Prostate gland (tissue), 2 donors: ENCODE data around the gene ELK4. TPM values are rescaled to one million over a fixed set of nuclear protein-coding genes. Genes with fewer than 3 reads are reported as not detected.

Source experiments
- DNase-seq: peaks from one replicate; pipeline ENCODE4 v3.0.0-alpha.2; 2019; ENCODE audit warnings: low spot score
- H3K27ac ChIP-seq, 2 donors: fragments of 200-600 bp; sonication (generic); 2 replicates each; pipeline ENCODE4 v1.5.1; 2017 to 2019
- H3K27me3 ChIP-seq: fragments of 200-600 bp; sonication (generic); replicated peaks from 2 replicates; pipeline ENCODE4 v1.5.1; 2019; ENCODE audit not compliant: insufficient read depth
- H3K36me3 ChIP-seq, 2 donors: fragments of 200-600 bp; sonication (generic); 1 replicate in 1 of 2; 2 replicates in 1 of 2; pipeline versions ENCODE4 v1.5.1 to v1.8.1; 2017 to 2019
- H3K4me1 ChIP-seq: fragments of 200-600 bp; sonication (generic); replicated peaks from 2 replicates; pipeline ENCODE4 v1.5.1; 2019
- H3K4me3 ChIP-seq, 2 donors: fragments of 200-600 bp; sonication (generic); 2 replicates each; pipeline ENCODE4 v1.5.1; 2017 to 2019
- H3K9me3 ChIP-seq: fragments of 200-600 bp; sonication (generic); 2 replicates; pipeline ENCODE4 v1.5.1; 2017
- POLR2A ChIP-seq: fragments of 450-650 bp; IDR thresholded peaks from one replicate; pipeline ENCODE4 v1.6.1; 2016; ENCODE audit warnings: antibody characterized with exemption, mild to moderate bottlenecking
- POLR2AphosphoS5 ChIP-seq: sonication (generic); formaldehyde crosslinking; IDR thresholded peaks from one replicate; pipeline ENCODE4 v1.6.1; 2017; ENCODE audit warnings: antibody characterized with exemption
- WGBS: methylation state at CpG from one replicate; pipeline ENCODE4 v1.1.5; 2018; 5-methylcytosine and 5-hydroxymethylcytosine counted together
- intact Hi-C: fragments of 100-400 bp; cut with DNase I; formaldehyde crosslinking; loops from one replicate; pipeline ENCODE4 v1.14.2; 2022
- total RNA-seq, 2 donors: library from RNA; depleted of rRNA; stranded (reverse); fragments of >200 nt; gene quantifications; one replicate each; pipeline ENCODE4 v1.1.0, GENCODE V29; 2016
- TF ChIP-seq, protein P1 (sequence below), 4 experiments: fragments of 200-600 bp in 2 of 4; fragments of 450-650 bp in 2 of 4; sonication (generic) in 2 of 4; IDR thresholded peaks; 1 replicate in 3 of 4; 2 replicates in 1 of 4; pipeline ENCODE4 v1.5.1; 2016 to 2019; ENCODE audit warnings: antibody characterized with exemption in 4 of 4, mild to moderate bottlenecking in 2 of 4, moderate library complexity in 2 of 4

The ELK4 gene, protein sequence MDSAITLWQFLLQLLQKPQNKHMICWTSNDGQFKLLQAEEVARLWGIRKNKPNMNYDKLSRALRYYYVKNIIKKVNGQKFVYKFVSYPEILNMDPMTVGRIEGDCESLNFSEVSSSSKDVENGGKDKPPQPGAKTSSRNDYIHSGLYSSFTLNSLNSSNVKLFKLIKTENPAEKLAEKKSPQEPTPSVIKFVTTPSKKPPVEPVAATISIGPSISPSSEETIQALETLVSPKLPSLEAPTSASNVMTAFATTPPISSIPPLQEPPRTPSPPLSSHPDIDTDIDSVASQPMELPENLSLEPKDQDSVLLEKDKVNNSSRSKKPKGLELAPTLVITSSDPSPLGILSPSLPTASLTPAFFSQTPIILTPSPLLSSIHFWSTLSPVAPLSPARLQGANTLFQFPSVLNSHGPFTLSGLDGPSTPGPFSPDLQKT
- total RNA-seq: 10 to 100 TPM; 58.8 to 62.7 TPM

DNA sequence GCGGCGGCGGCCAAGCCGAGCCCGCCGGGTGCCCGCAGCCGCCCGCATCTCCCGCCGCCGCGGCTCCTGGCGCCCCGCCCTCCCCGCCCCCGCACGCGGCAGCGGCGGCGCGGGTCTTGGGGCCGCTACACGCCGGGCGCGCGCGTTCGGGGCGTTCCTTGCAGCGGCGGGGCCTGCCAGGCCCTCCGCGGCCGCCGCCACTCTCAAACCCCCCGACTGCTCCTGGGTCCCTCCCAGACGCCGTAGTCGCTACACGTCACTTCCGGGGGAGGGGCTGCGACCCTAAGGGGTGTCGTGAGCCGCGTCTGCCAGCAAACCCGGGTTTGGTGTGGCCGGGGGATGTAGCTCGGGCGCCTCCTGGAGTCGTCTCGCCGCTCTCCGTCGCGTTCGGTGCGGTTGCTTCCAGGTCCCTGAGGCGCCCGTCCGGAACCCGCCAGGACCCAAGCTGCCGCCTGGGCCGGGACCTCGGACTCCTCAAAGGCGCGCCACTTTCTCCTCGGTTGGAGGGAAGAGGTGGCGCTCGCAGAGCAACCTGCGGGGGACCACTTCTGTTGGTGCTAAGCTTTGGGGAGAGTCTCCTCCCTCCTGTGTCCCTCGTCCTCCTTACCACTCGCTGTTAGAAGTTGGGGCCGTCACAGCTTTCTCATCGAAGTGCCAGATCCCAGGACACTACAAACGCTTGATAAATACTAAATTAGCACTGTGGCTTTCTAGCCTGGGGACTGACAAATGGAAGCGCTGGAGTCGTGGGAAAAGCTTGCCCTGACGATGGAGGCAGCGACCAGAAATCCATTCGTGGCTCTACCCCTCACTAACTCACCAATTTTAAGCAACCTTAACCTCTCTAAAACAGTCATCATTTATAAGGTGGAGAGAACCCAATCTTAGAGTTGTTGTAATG, at the start of gene ELK4:
Gene ELK4 (minus strand): TSS at position 244 of the 901 bp plus-strand sequence. CDS start 8,129 bp downstream, outside the sequence.
- DNase-seq: peak; percentile 97
- Histone ChIP-seq H3K9me3 (no peaks in the 10 kb centered on the region), H3K4me3 (peak within 1 kb of the TSS; percentile 60), H3K27me3 (no peaks in the 10 kb centered on the region), H3K4me1 (peaks cover 2% of the 10 kb centered on the region), H3K36me3 (no peaks in the 10 kb centered on the region), H3K27ac (peak within 1 kb of the TSS; percentile 89 to 94)
- under 1% methylated on average over 56 of the region's 83 CpGs for WGBS
- intact Hi-C loops: loop anchor here (2.0 to 5.0 kb wide), 2 partner anchors 41 to 105 kb away; no protein-coding TSS in a partner anchor
- TF ChIP-seq, protein P1, sequence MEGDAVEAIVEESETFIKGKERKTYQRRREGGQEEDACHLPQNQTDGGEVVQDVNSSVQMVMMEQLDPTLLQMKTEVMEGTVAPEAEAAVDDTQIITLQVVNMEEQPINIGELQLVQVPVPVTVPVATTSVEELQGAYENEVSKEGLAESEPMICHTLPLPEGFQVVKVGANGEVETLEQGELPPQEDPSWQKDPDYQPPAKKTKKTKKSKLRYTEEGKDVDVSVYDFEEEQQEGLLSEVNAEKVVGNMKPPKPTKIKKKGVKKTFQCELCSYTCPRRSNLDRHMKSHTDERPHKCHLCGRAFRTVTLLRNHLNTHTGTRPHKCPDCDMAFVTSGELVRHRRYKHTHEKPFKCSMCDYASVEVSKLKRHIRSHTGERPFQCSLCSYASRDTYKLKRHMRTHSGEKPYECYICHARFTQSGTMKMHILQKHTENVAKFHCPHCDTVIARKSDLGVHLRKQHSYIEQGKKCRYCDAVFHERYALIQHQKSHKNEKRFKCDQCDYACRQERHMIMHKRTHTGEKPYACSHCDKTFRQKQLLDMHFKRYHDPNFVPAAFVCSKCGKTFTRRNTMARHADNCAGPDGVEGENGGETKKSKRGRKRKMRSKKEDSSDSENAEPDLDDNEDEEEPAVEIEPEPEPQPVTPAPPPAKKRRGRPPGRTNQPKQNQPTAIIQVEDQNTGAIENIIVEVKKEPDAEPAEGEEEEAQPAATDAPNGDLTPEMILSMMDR (IDR thresholded peaks at IDR 0.05): peak; percentile 56 to 94 (median 78)
- peak; percentile 98 for TF ChIP-seq POLR2AphosphoS5
- TF ChIP-seq POLR2A: peak; percentile 96

DNA sequence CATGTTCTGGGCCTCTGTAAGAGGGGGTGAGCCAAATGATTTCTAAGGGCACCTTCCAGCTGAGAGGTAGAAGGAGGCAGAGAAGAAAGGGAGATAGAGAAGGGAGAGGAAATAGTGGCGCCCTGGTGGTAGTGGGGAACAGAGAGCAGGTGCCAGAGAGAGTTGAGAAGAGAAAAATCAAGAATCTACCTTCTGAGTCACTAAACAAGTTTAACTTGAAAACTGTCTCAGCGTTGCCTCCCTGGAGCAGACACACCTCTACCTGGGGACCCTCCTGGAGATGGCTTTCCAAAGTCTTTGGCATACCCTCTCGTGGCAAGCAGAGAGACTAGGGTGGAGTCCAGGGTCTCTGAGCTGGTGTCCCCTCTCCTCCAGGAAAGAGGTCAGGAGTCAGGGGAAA, 49.6 kb upstream of the ELK4 start:
- Histone ChIP-seq H3K4me1 (no peaks in the 10 kb centered on the region), H3K27ac (peak overlapping the region; percentile 81 to 89), H3K4me3 (peak overlapping the region in 1 of 2 donors; percentile 84), H3K36me3 (no peaks in the 10 kb centered on the region), H3K27me3 (no peaks in the 10 kb centered on the region), H3K9me3 (no peaks in the 10 kb centered on the region)
- TF ChIP-seq, protein P1 (IDR thresholded peaks at IDR 0.05): peak in 1 of 4 experiments; percentile 16
- TF ChIP-seq POLR2A: no peak
- intact Hi-C loops: no loop called here
- WGBS: 73% methylated on average over 3 of the region's 3 CpGs
- no peak for DNase-seq

DNA sequence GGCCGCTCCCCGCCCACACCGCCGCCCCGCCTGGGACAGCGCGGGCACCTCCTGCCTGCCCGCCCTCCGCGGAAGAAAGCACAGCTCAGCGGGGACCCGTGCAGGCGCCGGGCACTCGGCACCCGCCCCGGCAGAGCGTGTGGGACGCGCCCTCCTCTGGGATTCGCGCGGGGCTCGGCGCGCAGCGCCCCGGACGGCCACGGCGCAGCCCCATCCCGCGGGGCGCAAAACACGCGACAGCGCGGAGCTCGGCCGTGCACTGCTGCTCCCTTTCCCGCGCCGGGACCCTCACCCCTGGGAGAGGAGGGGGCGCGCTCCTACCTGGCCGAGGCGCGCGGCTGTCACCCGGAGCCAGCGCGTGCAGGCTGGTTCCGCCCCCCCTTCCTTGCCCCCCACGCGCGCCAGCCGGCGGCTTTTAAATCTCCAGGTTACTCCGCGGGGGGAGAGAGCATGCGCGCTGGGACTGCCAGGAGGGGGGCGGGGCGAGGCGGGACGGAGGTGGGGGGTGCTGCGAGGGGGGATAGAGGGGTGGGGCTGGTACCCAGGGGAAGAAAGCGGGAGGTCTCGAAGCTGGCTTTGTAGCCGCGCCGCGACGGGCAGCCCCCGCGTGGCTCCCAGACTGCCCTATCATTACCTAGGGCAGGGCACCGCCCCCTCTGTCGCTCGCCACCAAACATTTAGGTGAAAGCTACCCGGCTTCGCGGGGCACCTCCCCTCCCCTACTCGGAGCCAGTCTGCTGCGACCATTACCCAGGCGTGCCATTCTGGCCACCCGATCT, 48.5 kb upstream of the ELK4 start, which contains the start of gene SLC45A3:
Gene SLC45A3 (minus strand): TSS at position 437 of the 779 bp plus-strand sequence. CDS start 15,853 bp downstream, outside the sequence.
- peak; percentile 38 for TF ChIP-seq POLR2A
- peak; percentile 48 for TF ChIP-seq POLR2AphosphoS5
- TF ChIP-seq, protein P1 (IDR thresholded peaks at IDR 0.05): peak in 1 of 4 experiments; percentile 6
- WGBS: 2% methylated on average over 52 of the region's 86 CpGs

DNA sequence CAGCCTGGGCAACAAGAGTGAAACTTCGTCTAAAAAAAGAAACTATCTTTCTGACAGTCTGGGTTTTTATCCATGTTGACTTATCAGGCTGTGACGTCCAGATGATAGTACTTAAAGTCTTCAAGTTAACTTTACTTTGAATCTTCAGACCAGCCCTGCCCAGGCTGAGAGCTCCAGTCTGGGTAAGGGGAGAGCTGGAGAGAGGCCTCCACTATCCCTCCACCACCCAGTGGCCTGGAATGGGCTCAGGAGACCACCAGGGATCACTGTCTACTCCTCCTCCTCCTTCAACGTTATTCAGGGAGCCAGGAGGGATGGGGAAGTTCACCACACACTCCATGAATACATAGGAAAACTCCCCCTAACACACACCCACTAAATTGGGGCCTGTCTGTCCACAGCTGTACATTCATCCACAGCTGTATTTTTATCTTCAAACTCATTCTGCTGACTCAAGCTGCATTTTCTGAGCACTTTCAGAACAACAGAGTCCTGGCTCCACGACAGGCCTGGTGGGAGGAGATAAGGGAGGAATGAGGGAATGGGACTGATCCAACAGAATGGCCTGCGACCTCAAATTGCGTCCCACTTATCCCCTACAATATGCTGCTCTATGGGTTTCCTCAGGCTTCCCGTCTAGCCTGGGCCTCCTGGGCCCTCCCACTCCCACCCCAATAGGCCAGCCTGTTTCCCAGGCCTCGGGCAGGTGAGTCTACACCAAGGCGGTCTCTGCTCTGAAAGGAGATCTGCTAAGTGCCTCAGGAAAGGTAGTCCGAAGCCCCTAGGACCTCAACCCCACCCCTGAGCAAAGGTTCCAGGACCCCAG, 46.7 kb upstream of the ELK4 start:
- 61% methylated on average over 10 of the region's 10 CpGs for WGBS
- H3K4me1 ChIP-seq: no peaks in the 10 kb centered on the region
- TF ChIP-seq, protein P1 (IDR thresholded peaks at IDR 0.05): no peak
- TF ChIP-seq POLR2AphosphoS5: no peak
- TF ChIP-seq POLR2A: no peak
- no peaks in the 10 kb centered on the region for H3K9me3 ChIP-seq
- H3K27ac ChIP-seq: peak overlapping the region; percentile 81 to 89
- H3K27me3 ChIP-seq: no peaks in the 10 kb centered on the region
- intact Hi-C loops: no loop called here
- peak overlapping the region; percentile 76 to 84 for H3K4me3 ChIP-seq
- peaks cover 0 to 6% of the 10 kb centered on the region in 2 donors for H3K36me3 ChIP-seq
- DNase-seq: no peak

More for the DNA sequence above, 48.5 kb upstream of the ELK4 start, which contains the start of gene SLC45A3:
- Histone ChIP-seq H3K36me3 (no peaks in the 10 kb centered on the region), H3K27ac (peak within 1 kb of the TSS; percentile 81 to 89), H3K4me1 (no peaks in the 10 kb centered on the region), H3K4me3 (peak within 1 kb of the TSS; percentile 76 to 84), H3K27me3 (no peaks in the 10 kb centered on the region), H3K9me3 (no peaks in the 10 kb centered on the region)
- peak; percentile 63 for DNase-seq
- intact Hi-C loops: no loop called here
